CD4-positive, alpha-beta T cell treated with Interleukin-12 subunit alpha and Interleukin-12 subunit beta, for 1 hour (primary cell): ENCODE data around the gene KRT82.
A peak's percentile ranks its signal among the peaks of the same experiment; 100 is the strongest.
"Not testable (repeated sequence)": the region's sequence is repeated elsewhere in the genome, so short reads cannot be mapped to it uniquely, and the experiment has no call there.

ENCODE experiments used
- DNase-seq: peaks from one replicate; pipeline ENCODE4 v3.0.0-alpha.2; 2020

The KRT82 gene

DNA sequence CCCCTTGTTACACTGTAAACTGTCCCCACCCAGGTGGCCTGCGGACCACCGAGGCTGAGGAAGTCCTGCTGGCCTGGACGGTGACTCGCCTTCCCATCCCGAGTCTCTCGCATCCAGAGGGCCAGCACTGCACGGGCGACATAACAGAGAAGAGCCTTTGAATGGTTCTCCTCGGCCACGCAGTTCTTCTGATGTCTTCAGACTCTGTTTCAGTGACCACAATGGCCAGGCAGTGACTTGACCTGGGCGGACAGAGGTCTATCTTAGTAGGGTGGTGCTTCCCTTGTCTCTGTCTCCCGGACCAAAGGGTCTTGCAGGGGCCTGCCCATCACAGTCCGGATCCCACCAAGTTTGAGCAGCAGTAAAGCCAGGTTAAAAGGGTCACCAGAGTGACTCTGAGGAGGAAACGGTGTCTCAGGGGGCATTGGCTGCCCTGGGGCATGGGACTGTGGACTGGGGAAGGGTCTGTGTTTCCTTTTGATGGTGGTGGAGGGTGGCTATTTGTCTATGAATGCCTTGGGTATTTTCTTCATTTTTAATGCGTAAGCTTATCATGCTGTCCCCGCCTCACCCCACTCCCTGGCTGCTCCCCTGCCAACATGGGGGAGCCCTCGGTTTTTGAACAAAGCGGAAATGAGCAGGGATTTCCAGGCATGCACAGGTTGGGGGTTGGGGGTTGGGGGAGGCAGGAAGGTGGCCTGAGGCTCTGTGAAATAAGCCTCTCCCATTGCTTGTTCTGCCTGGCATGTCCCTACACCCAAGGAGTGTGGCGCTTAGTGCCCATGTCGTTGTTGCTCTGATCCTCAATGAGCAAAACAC, 49.2 kb downstream of the KRT82 start:
- DNase-seq: no peak

- no peak for DNase-seq
Measured at GRCh38 chr12:52356031-52356761, 49.9 kb downstream of the KRT82 start.

- no peak for DNase-seq
Measured at GRCh38 chr12:52355176-52355575, 51.0 kb downstream of the KRT82 start.

- DNase-seq: no peak
Measured at GRCh38 chr12:52354200-52354599, 51.9 kb downstream of the KRT82 start.

- DNase-seq: no peak
Measured at GRCh38 chr12:52353766-52354165, 52.4 kb downstream of the KRT82 start.

- DNase-seq: no peak
Measured at GRCh38 chr12:52352951-52353350, 53.2 kb downstream of the KRT82 start.

DNA sequence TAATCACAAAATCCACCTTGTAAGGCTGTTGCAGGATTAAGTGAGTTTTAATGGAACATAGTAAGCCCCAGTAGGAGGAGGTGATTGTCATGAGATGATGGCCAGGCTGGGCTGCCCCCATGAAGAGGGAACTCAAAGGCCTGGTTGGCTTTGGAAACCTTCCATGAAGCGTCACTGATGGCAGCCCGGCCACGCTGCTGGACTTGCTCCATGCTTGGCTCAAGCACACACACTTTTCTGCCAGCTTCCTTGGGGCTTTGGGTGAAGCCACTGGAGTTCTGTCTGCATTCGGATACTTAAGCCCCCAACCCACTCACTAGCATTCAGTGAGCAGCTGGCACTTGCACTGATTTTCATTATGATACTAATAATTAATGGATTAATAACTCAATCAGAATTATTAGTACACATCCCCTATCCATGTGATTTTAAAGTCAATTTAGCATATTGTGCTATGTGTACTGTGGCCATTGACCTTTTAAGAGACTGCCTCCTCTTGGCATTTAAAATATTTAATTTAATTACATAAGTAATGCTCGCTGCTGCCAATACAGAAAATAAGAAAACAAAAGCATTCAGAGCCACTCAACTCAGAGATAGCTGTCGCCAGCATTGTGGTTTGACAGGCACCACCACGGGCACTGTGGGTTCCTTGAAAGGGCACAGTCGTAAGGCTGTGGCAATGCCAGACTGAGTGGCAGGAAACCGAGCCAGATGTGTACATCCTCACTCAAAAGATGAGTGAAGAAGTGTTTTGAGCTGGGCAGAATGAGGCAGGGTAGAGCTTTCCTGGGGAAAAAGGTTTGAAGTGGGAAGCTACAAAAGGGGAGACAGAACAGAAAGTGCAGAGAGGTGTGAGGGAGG, 54.7 kb downstream of the KRT82 start:
- peak; percentile 59 for DNase-seq

DNA sequence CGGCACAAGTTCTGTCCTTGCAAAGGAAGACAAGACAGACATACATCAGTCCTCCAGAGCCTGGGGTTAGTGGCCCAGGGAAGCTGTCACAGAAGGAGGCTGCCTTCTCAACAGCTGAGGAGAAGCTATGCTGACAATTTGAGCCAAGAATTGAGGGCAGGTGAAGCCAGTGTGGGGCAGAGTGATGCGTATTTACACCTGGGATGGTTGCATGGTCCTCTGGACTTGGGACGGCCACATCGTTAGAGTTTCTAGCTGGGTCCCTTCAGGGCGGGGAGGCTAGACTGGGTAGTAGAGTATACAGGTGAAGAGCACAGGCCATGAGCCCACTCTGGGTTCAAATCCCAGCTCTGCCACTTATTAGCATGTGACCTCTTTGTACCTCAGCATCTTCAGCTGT, 55.3 kb downstream of the KRT82 start:
- no peak for DNase-seq

DNA sequence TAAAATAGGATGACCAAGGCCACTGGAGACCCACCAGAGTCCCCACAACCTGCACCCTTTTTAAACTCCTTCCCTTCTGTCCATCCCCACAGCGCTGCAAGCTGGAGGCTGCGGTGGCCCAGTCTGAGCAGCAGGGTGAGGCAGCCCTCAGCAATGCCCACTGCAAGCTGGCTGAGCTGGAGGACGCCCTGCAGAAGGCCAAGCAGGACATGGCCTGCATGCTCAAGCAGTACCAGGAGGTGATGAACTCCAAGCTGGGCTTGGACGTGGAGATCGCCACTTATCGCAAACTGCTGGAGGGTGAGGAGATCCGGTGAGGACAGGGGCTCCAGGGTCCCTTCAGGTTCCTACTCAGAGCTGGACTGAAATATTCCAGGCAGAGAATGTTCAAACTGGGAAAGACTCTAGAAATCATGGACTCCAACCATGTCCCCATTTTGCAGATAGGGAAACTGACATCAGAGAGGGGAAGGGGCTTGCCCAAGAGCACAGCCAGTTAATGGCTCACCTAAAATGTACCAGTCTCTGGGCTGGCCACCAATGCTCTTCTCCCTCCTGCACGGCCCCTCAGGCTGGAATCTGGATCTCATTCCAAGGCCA, 56.0 kb downstream of the KRT82 start:
- no peak for DNase-seq

DNA sequence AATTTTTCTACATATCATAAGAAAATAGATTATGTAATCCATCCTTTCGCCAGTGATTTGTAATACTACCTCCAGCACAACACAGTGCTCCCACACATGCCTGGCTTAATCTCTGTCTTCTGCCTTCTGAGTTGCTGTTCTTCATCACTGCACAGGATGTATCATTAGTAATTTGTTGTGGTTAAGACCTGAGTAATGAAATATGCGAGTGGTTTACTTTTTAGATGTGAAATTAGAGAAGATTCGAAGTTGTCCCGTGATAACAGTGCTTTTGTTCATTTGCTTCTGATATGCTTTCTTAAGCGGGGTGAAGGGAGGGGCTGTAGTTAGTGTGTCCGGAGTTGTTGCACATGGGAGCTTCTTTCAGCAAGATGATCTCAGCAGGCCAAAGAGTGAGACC, 56.9 kb downstream of the KRT82 start:
- DNase-seq: no peak

GRCh38 chr12:52347551-52348510, 58.3 kb downstream of the KRT82 start:
- DNase-seq: no peak

- DNase-seq: no peak
Measured at GRCh38 chr12:52347016-52347415, 59.1 kb downstream of the KRT82 start.

DNA sequence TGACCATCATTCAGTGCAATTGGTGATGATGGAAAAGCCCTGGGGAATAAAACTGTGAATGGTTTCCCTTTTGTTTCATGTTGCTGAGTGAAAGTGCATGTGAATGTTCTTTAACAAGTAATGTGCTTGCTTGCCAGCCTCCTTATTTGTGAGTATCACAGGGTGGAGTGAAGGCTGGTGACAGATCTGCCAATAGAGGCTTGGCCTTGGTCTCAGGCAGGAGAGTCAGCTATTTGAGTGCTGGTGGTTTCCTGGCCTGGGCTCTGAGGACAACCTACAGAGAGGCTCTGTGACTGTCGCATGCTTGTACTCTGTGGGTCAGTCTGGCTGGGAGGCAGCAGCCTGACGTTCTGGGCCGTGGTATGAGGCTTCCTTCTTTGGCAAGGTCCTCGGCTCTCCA, 59.5 kb downstream of the KRT82 start:
- DNase-seq: no peak

GRCh38 chr12:52345041-52345440, 61.1 kb downstream of the KRT82 start:
- DNase-seq: not testable (repeated sequence)

DNA sequence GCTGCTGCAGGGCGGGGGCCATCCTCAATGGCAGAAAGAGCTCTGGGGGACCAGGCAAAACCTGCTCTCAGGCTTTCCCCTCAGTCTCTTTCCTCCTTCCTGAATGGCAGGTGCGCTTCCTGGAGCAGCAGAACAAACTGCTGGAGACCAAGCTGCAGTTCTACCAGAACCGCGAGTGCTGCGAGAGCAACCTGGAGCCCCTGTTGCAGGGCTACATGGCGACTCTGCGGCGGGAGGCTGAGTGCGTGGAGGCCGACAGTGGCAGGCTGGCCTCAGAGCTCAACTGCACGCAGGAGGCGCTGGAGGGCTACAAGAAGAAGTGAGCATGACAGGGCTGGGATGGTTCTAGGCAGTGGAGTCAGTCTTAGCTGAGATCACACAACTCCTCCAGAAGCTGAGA, 62.0 kb downstream of the KRT82 start:
- no peak for DNase-seq
